Esophagus squamous epithelium (tissue), 5 donors: ENCODE measurements around the gene TRAPPC5. TPM values are rescaled to one million over a fixed set of nuclear protein-coding genes. Genes with fewer than 3 reads are reported as not detected.

Experiments used
- DNase-seq: peaks from one replicate; lab custom pipeline; 2025; lab: John Stamatoyannopoulos, UW
- H3K27ac ChIP-seq, 4 donors: fragments of 200-600 bp; sonication (generic); one replicate each; pipeline ENCODE4 v1.5.1; 2016 to 2019; ENCODE audit warnings: mild to moderate bottlenecking in 1 of 4
- H3K27me3 ChIP-seq, 4 donors: fragments of 200-600 bp; sonication (generic); 1 replicate in 3 of 4; 2 replicates in 1 of 4; pipeline versions ENCODE4 v1.5.1 to v1.6.0; 2017 to 2021; ENCODE audit warnings: antibody characterized with exemption in 1 of 4
- H3K36me3 ChIP-seq, 3 donors: fragments of 200-600 bp; sonication (generic); one replicate each; pipeline ENCODE4 v1.5.1; 2016 to 2019
- H3K4me1 ChIP-seq, 3 donors: fragments of 200-600 bp; sonication (generic); one replicate each; pipeline ENCODE4 v1.5.1; 2017 to 2019
- H3K4me3 ChIP-seq, 4 donors: fragments of 200-600 bp; sonication (generic); 1 replicate in 3 of 4; 2 replicates in 1 of 4; pipeline ENCODE4 v1.5.1; 2016 to 2019; ENCODE audit warnings: mild to moderate bottlenecking in 2 of 4, moderate library complexity in 1 of 4
- H3K9me3 ChIP-seq, 3 donors: fragments of 200-600 bp; sonication (generic); one replicate each; pipeline ENCODE4 v1.5.1; 2016 to 2019
- CTCF ChIP-seq, 6 experiments: fragments of 450-650 bp in 4 of 6; fragments of 200-600 bp in 2 of 6; sonication (generic) in 2 of 6; IDR thresholded peaks; one replicate each; pipeline ENCODE4 v1.5.1; 2016 to 2019; ENCODE audit warnings: antibody characterized with exemption in 6 of 6, mild to moderate bottlenecking in 4 of 6, moderate library complexity in 4 of 6
- POLR2A ChIP-seq, 4 donors: fragments of 450-650 bp; IDR thresholded peaks; one replicate each; pipeline ENCODE4 v1.6.1; 2017; ENCODE audit warnings: antibody characterized with exemption in 4 of 4, mild to moderate bottlenecking in 4 of 4, moderate library complexity in 3 of 4
- WGBS, 2 donors: methylation state at CpG; one replicate each; pipeline ENCODE4 v1.1.5; 2018; 5-methylcytosine and 5-hydroxymethylcytosine counted together
- intact Hi-C: fragments of 100-400 bp; cut with DNase I; formaldehyde crosslinking; loops from one replicate; pipeline ENCODE4 v1.15.0; 2022
- total RNA-seq, 4 donors: library from RNA; depleted of rRNA; stranded (reverse); fragments of >200 nt; gene quantifications; one replicate each; pipeline ENCODE4 v1.1.0, GENCODE V29; 2016
- donor health status: DM: yes; HTN: yes; CAD: no.

Gene TRAPPC5
- total RNA-seq, 4 donors from 2014 or later, result 52.3 to 91.5 (median 77.4) TPM

- Histone ChIP-seq H3K4me1 (peaks cover 0 to 17% (median 0%) of the 10 kb centered on the region in 3 donors), H3K36me3 (no peaks in the 10 kb centered on the region), H3K9me3 (no peaks in the 10 kb centered on the region), H3K27me3 (peaks cover 0 to 79% (median 0%) of the 10 kb centered on the region in 4 donors), H3K4me3 (peak overlapping the region in 1 of 4 donors; percentile 30), H3K27ac (no peak overlapping the region)
- TF ChIP-seq POLR2A (IDR thresholded peaks at IDR 0.05) (no peak), CTCF (IDR thresholded peaks at IDR 0.05) (no peak)
- 0 to 11% methylated on average over 1 to 11 of the region's 43 CpGs for WGBS, 2 donors
- DNase-seq, result no peak
- intact Hi-C loops, result no loop called here
These were observed 10.4 kb upstream of the TRAPPC5 start for GRCh38 chr19:7670150-7670783.

GRCh38 chr19:7670790-7671189, 9.8 kb upstream of the TRAPPC5 start:
- Histone ChIP-seq H3K27me3 (peaks cover 0 to 83% (median 0%) of the 10 kb centered on the region in 4 donors), H3K9me3 (no peaks in the 10 kb centered on the region), H3K36me3 (no peaks in the 10 kb centered on the region), H3K4me3 (no peak overlapping the region), H3K4me1 (peaks cover 0 to 15% (median 0%) of the 10 kb centered on the region in 3 donors), H3K27ac (no peak overlapping the region)
- DNase-seq, result no peak
- intact Hi-C loops, result no loop called here
- WGBS, 2 donors, result 4 to 40% methylated on average over 3 of the region's 9 CpGs
- TF ChIP-seq CTCF (IDR thresholded peaks at IDR 0.05) (no peak), POLR2A (IDR thresholded peaks at IDR 0.05) (no peak)

- intact Hi-C loops, result no loop called here
- Histone ChIP-seq H3K4me1 (peaks cover 0 to 15% (median 0%) of the 10 kb centered on the region in 3 donors), H3K36me3 (no peaks in the 10 kb centered on the region), H3K27ac (no peak overlapping the region), H3K4me3 (no peak overlapping the region), H3K9me3 (no peaks in the 10 kb centered on the region), H3K27me3 (peaks cover 0 to 89% (median 0%) of the 10 kb centered on the region in 4 donors)
- TF ChIP-seq CTCF (IDR thresholded peaks at IDR 0.05) (no peak), POLR2A (IDR thresholded peaks at IDR 0.05) (no peak)
- WGBS, 2 donors, result 27 to 48% methylated on average over 4 to 8 of the region's 9 CpGs
- no peak for DNase-seq
These were observed 8.1 kb upstream of the TRAPPC5 start for GRCh38 chr19:7672522-7672921.

- WGBS, 2 donors, result 49 to 55% methylated on average over 9 to 20 of the region's 21 CpGs
- Histone ChIP-seq H3K4me3 (no peak overlapping the region), H3K27ac (peak overlapping the region in 1 of 4 donors; percentile 41), H3K36me3 (no peaks in the 10 kb centered on the region), H3K4me1 (peaks cover 0 to 20% (median 0%) of the 10 kb centered on the region in 3 donors), H3K9me3 (no peaks in the 10 kb centered on the region), H3K27me3 (peaks cover 0 to 94% (median 0%) of the 10 kb centered on the region in 4 donors)
- intact Hi-C loops, result loop anchor here (5.0 kb wide), 1 partner anchor 107 kb away; no protein-coding TSS in a partner anchor
- no peak for DNase-seq
- TF ChIP-seq CTCF (IDR thresholded peaks at IDR 0.05) (no peak), POLR2A (IDR thresholded peaks at IDR 0.05) (no peak)
These were observed 6.3 kb upstream of the TRAPPC5 start for GRCh38 chr19:7674010-7675005.
